Measurements from ENCODE around the gene SKA1. TPM values are rescaled to one million over a fixed set of nuclear protein-coding genes. Genes with fewer than 3 reads are reported as not detected.

The SKA1 gene
- total and polyA plus RNA-seq, 9 of the 15 experiments (the other 6 are each of a cell fraction or from before 2014, with no cell fraction given) = 27.8 to 67.2 (median 41.9) TPM

DNA sequence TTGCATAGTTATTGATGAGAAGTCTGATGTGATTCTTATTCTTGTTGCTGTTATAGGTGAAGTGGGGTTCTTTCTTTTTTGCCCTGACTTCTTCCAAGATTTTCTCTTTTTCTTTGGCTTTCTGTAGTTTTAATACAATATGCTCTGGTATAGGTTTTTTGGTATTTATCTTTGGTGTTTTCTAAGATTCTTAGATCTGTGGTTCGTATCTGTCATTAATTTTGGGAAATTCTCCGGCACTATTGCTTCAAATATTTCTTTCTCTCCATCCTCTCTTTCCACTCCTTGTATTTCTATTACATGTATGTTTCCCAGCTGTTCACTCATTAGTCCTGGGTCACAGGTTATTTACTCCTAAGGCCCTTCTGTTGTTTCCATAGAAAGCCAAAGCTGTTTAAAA lies 43.8 kb downstream of the SKA1 start:
- no peak for ATAC-seq
- CTCF ChIA-PET (ENCODE audit: low intra/inter-chr PET ratio) = no interaction called here
- WGBS (ENCODE audit: insufficient coverage, low coverage, missing lambda C conversion rate) = 24% methylated on average over 2 of the region's 2 CpGs
- TF ChIP-seq MBD2 (IDR thresholded peaks at IDR 0.05; ENCODE audit: borderline replicate concordance, low read depth) = no peak
- TF ChIP-seq ZNF121 (CRISPR knock-in tag; conservative IDR thresholded peaks at IDR 0.05) = no peak
- TF ChIP-seq, protein P1, sequence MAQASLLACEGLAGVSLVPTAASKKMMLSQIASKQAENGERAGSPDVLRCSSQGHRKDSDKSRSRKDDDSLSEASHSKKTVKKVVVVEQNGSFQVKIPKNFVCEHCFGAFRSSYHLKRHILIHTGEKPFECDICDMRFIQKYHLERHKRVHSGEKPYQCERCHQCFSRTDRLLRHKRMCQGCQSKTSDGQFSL (CRISPR knock-in tag; IDR thresholded peaks at IDR 0.05) = no peak
- TF ChIP-seq, protein P1 (tag; IDR thresholded peaks at IDR 0.05) = no peak
- no peak for TF ChIP-seq NFE2L1 (tag; IDR thresholded peaks at IDR 0.05; ENCODE audit: borderline replicate concordance, low read depth)
- TF ChIP-seq POU5F1 (IDR thresholded peaks at IDR 0.05; ENCODE audit: borderline replicate concordance, low read depth, low read length, partially characterized antibody) = no peak
- no peak for TF ChIP-seq ZC3H11A (IDR thresholded peaks at IDR 0.05; ENCODE audit: low read depth, low read length)
- no peak for TF ChIP-seq ZNF696 (CRISPR knock-in tag; conservative IDR thresholded peaks at IDR 0.05)
- TF ChIP-seq ZNF175 (CRISPR knock-in tag; IDR thresholded peaks at IDR 0.05; ENCODE audit: low read depth) = no peak
- no peak for TF ChIP-seq ZNF586 (CRISPR knock-in tag; conservative IDR thresholded peaks at IDR 0.05)
- TF ChIP-seq THRAP3 (IDR thresholded peaks at IDR 0.05; ENCODE audit: borderline replicate concordance) = no peak
- no peak for TF ChIP-seq PURB (CRISPR knock-in tag; IDR thresholded peaks at IDR 0.05; ENCODE audit: low read depth)
- no peak for TF ChIP-seq HEY1 (CRISPR knock-in tag; IDR thresholded peaks at IDR 0.05; ENCODE audit: borderline replicate concordance)
- no peak for TF ChIP-seq ZNF561 (CRISPR knock-in tag; conservative IDR thresholded peaks at IDR 0.05)
- TF ChIP-seq, protein P2, sequence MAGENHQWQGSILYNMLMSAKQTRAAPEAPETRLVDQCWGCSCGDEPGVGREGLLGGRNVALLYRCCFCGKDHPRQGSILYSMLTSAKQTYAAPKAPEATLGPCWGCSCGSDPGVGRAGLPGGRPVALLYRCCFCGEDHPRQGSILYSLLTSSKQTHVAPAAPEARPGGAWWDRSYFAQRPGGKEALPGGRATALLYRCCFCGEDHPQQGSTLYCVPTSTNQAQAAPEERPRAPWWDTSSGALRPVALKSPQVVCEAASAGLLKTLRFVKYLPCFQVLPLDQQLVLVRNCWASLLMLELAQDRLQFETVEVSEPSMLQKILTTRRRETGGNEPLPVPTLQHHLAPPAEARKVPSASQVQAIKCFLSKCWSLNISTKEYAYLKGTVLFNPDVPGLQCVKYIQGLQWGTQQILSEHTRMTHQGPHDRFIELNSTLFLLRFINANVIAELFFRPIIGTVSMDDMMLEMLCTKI (IDR thresholded peaks at IDR 0.05; ENCODE audit: partially characterized antibody) = no peak
- no peak for TF ChIP-seq JUND (IDR thresholded peaks at IDR 0.05; ENCODE audit: borderline replicate concordance, low read depth, low read length)
- TF ChIP-seq JUND (tag; IDR thresholded peaks at IDR 0.05; ENCODE audit: borderline replicate concordance, low read depth, low read length) = no peak

More for the DNA sequence above, 43.8 kb downstream of the SKA1 start:
- in situ Hi-C loops (cut with MboI) = no loop called here
- no peaks in the 10 kb centered on the region for H4K20me1 ChIP-seq (replicated peaks; ENCODE audit: control insufficient read depth, insufficient read depth, low read length)
- H3K27ac ChIP-seq (ENCODE audit: extremely low read depth, low read depth, low read length) = no peak overlapping the region
- H3K4me1 ChIP-seq (replicated peaks in 1 of 2; ENCODE audit: control insufficient read depth in 2 of 2, insufficient read depth in 2 of 2, low read length in 2 of 2) = no peaks in the 10 kb centered on the region
- H3K4me3 ChIP-seq = no peak overlapping the region
- no peaks in the 10 kb centered on the region for H3K79me2 ChIP-seq (ENCODE audit: control insufficient read depth, insufficient read depth, low read length)
- intact Hi-C loops (cut with micrococcal nuclease) = no loop called here
- no peaks in the 10 kb centered on the region for H3K9me1 ChIP-seq (ENCODE audit: control insufficient read depth, insufficient read depth, low read length)
- no peak overlapping the region for H3K4me2 ChIP-seq (ENCODE audit: insufficient read depth, low read length)
- no TSS peak for BruUV-seq (replicated peaks)
- DNase-seq (ENCODE audit: extremely low read depth in 1 of 4, low spot score in 3 of 4) (no peak), FAIRE-seq (no peak)
- H3K36me3 ChIP-seq (ENCODE audit: control insufficient read depth, insufficient read depth, low read length) = no peaks in the 10 kb centered on the region
- H2AFZ ChIP-seq (ENCODE audit: low read depth, low read length) = no peak overlapping the region
- peaks cover 6% of the 10 kb centered on the region; the same call in 1 of the 2 replicates for H3K9me3 ChIP-seq (replicated peaks; ENCODE audit: control insufficient read depth, insufficient read depth, low read depth, low read length)
- H3K27me3 ChIP-seq (ENCODE audit: control insufficient read depth in 2 of 2, insufficient read depth in 2 of 2, low read length in 2 of 2) = no peaks in the 10 kb centered on the region
- H3K9ac ChIP-seq (ENCODE audit: insufficient read depth in 1 of 2, low read depth in 2 of 2, low read length in 2 of 2) = no peak overlapping the region
- POLR2A ChIA-PET = interaction anchor here (0.9 kb wide), 1 partner anchor 44 kb away, joined by 3 read pairs; the partner anchor contains the start of gene SKA1
